GM19324 (cell line): ENCODE data around the gene WBP1.
"Not testable (repeated sequence)": the region's sequence is repeated elsewhere in the genome, so short reads cannot be mapped to it uniquely, and the experiment has no call there.

Source experiments
- ATAC-seq: cut with Tn5 transposase; IDR thresholded peaks from one replicate; pipeline ENCODE4 v1.9.1; 2021; ENCODE audit warnings: mild to moderate bottlenecking, moderate library complexity; ENCODE audit not compliant: unreplicated experiment, low FRiP score

WBP1 gene

GRCh38 chr2:74458132-74458937, at the start of gene WBP1:
WBP1 (plus strand) TSS chr2:74458438; CDS start chr2:74458603, 165 bp downstream.
- peak; percentile 86 for ATAC-seq

GRCh38 chr2:74413001-74413698, 45.1 kb upstream of the WBP1 start:
- ATAC-seq: no peak

GRCh38 chr2:74414441-74414840, 43.8 kb upstream of the WBP1 start:
- ATAC-seq: no peak

GRCh38 chr2:74414881-74415761, 43.1 kb upstream of the WBP1 start:
- no peak for ATAC-seq

GRCh38 chr2:74415762-74416395, 42.4 kb upstream of the WBP1 start:
- ATAC-seq: no peak

GRCh38 chr2:74416778-74417177, 41.5 kb upstream of the WBP1 start:
- no peak for ATAC-seq

- ATAC-seq: no peak
Measured at GRCh38 chr2:74417197-74417596, 41.0 kb upstream of the WBP1 start.

GRCh38 chr2:74417763-74418162, 40.5 kb upstream of the WBP1 start:
- ATAC-seq: no peak

GRCh38 chr2:74418312-74418711, 39.9 kb upstream of the WBP1 start:
- ATAC-seq: no peak

- ATAC-seq: no peak
Measured at GRCh38 chr2:74419345-74419744, 38.9 kb upstream of the WBP1 start.

GRCh38 chr2:74420006-74420405, 38.2 kb upstream of the WBP1 start:
- ATAC-seq: no peak

GRCh38 chr2:74420443-74421103, 37.7 kb upstream of the WBP1 start:
- not testable (repeated sequence) for ATAC-seq

GRCh38 chr2:74421221-74421870, 36.9 kb upstream of the WBP1 start, which contains the start of the genes C2orf81 and WDR54:
C2orf81 (minus strand) TSS chr2:74421619; CDS start chr2:74421560, 59 bp downstream.
WDR54 (plus strand) TSS chr2:74421730; CDS start chr2:74422154, 424 bp downstream.
- ATAC-seq: peak; percentile 94

- no peak for ATAC-seq
Measured at GRCh38 chr2:74423231-74424095, 34.8 kb upstream of the WBP1 start.

- ATAC-seq: no peak
Measured at GRCh38 chr2:74424139-74424992, 33.9 kb upstream of the WBP1 start.

GRCh38 chr2:74424995-74425406, 33.2 kb upstream of the WBP1 start:
- ATAC-seq: no peak

GRCh38 chr2:74425523-74425922, 32.7 kb upstream of the WBP1 start:
- no peak for ATAC-seq
